OCI-LY3 (cell line): ENCODE results near the gene DENND1A.

Experiments used
- H2AFZ ChIP-seq: fragments of 200-600, 300-600 bp; shearing (Covaris generic); 2 replicates; pipeline ENCODE4 v1.6.0; 2014; ENCODE audit warnings: antibody characterized with exemption, low read depth, low read length
- H3K27ac ChIP-seq: fragments of 200-600, 300-600 bp; sonication (generic); 2 replicates; pipeline ENCODE4 v1.5.1; 2014; ENCODE audit warnings: mild to moderate bottlenecking, low read length, moderate library complexity, mixed read lengths
- H3K27me3 ChIP-seq: fragments of 200-600, 300-600 bp; sonication (generic); 2 replicates; pipeline ENCODE4 v1.6.1; 2014; ENCODE audit warnings: low read depth, low read length, mixed read lengths
- H3K36me3 ChIP-seq: fragments of 200-600, 300-600 bp; sonication (generic); replicated peaks from 2 replicates; pipeline ENCODE3; 2014; ENCODE audit warnings: low read depth, low read length, mixed read lengths
- H3K4me1 ChIP-seq: fragments of 300-600, 200-600 bp; sonication (generic); 2 replicates; pipeline ENCODE4 v1.6.1; 2014; ENCODE audit warnings: low read length, mixed read lengths
- H3K4me2 ChIP-seq: fragments of 200-600, 300-600 bp; sonication (generic); 2 replicates; pipeline ENCODE4 v1.6.1; 2014; ENCODE audit warnings: low read length, mixed read lengths
- H3K4me3 ChIP-seq: fragments of 300-600, 200-600 bp; sonication (generic); 2 replicates; pipeline ENCODE4 v1.5.1; 2014; ENCODE audit warnings: antibody characterized with exemption, mild to moderate bottlenecking, low read length, moderate library complexity
- H3K79me2 ChIP-seq: fragments of 300-600, 200-600 bp; shearing (Covaris generic); 2 replicates; pipeline ENCODE4 v1.6.1; 2014; ENCODE audit warnings: mild to moderate bottlenecking, low read length, mixed read lengths
- H3K9ac ChIP-seq: fragments of 300-600, 200-600 bp; shearing (Covaris generic); 2 replicates; pipeline ENCODE4 v1.6.0; 2014; ENCODE audit warnings: mild to moderate bottlenecking, low read length, moderate library complexity
- H3K9me3 ChIP-seq: fragments of 200-600, 300-600 bp; shearing (Covaris generic); 2 replicates; pipeline ENCODE4 v1.6.1; 2014; ENCODE audit warnings: low read length, mixed read lengths; ENCODE audit not compliant: insufficient read depth
- H4K20me1 ChIP-seq: fragments of 200-600, 300-600 bp; sonication (generic); 2 replicates; pipeline ENCODE4 v1.6.1; 2016; ENCODE audit warnings: low read length, mixed read lengths; ENCODE audit not compliant: insufficient read depth
- CTCF ChIP-seq: fragments of 200-600, 300-600 bp; sonication (generic); IDR thresholded peaks from 2 replicates; pipeline ENCODE4 v1.5.1; 2014; ENCODE audit warnings: antibody characterized with exemption, low read length, low read depth
- EZH2phosphoT487 ChIP-seq: fragments of 200-600 bp; shearing (Covaris generic); IDR thresholded peaks from 2 replicates; pipeline ENCODE4 v1.6.1; 2018; ENCODE audit warnings: antibody characterized with exemption, mixed run types, low read depth

Gene DENND1A

GRCh38 chr9:123616707-123617106, 313.2 kb downstream of the DENND1A start:
- Histone ChIP-seq H3K27ac (no peak overlapping the region), H3K4me3 (no peak overlapping the region), H3K79me2 (no peaks in the 10 kb centered on the region), H2AFZ (no peak overlapping the region), H3K4me1 (peaks cover 9% of the 10 kb centered on the region), H3K4me2 (no peak overlapping the region), H3K27me3 (no peaks in the 10 kb centered on the region), H3K36me3 (peaks cover 6% of the 10 kb centered on the region), H3K9me3 (no peaks in the 10 kb centered on the region), H4K20me1 (0 out of 2 replicates have a peak, but pooled peaks cover 3% of the 10 kb centered on the region), H3K9ac (no peak overlapping the region)
- TF ChIP-seq EZH2phosphoT487 (no peak), CTCF (no peak)

- TF ChIP-seq EZH2phosphoT487 (no peak), CTCF (no peak)
- Histone ChIP-seq H3K4me1 (peaks cover 9% of the 10 kb centered on the region), H3K9ac (no peak overlapping the region), H3K27me3 (no peaks in the 10 kb centered on the region), H3K27ac (no peak overlapping the region), H3K36me3 (peaks cover 6% of the 10 kb centered on the region), H3K9me3 (no peaks in the 10 kb centered on the region), H2AFZ (no peak overlapping the region), H3K79me2 (no peaks in the 10 kb centered on the region), H4K20me1 (peaks cover 8% of the 10 kb centered on the region; the same call in 1 of the 2 replicates), H3K4me3 (no peak overlapping the region), H3K4me2 (no peak overlapping the region)
Measured at GRCh38 chr9:123615381-123615780, 314.5 kb downstream of the DENND1A start.

GRCh38 chr9:123614306-123615263, 315.3 kb downstream of the DENND1A start:
- H3K36me3 ChIP-seq, result peaks cover 6% of the 10 kb centered on the region
- H3K79me2 ChIP-seq, result no peaks in the 10 kb centered on the region
- no peaks in the 10 kb centered on the region for H3K27me3 ChIP-seq
- H3K9ac ChIP-seq, result no peak overlapping the region
- no peak overlapping the region for H3K4me3 ChIP-seq
- H3K4me2 ChIP-seq, result no peak overlapping the region
- H2AFZ ChIP-seq, result no peak overlapping the region
- H3K9me3 ChIP-seq, result no peaks in the 10 kb centered on the region
- peaks cover 9% of the 10 kb centered on the region for H3K4me1 ChIP-seq
- TF ChIP-seq EZH2phosphoT487 (no peak), CTCF (no peak)
- peaks cover 15% of the 10 kb centered on the region; the same call in 1 of the 2 replicates for H4K20me1 ChIP-seq
- H3K27ac ChIP-seq, result no peak overlapping the region

GRCh38 chr9:123611226-123611625, 318.7 kb downstream of the DENND1A start:
- Histone ChIP-seq H3K36me3 (peaks cover 13% of the 10 kb centered on the region), H4K20me1 (peaks cover 25% of the 10 kb centered on the region; the same call in 1 of the 2 replicates), H2AFZ (no peak overlapping the region), H3K9ac (no peak overlapping the region), H3K4me3 (no peak overlapping the region), H3K79me2 (no peaks in the 10 kb centered on the region), H3K9me3 (no peaks in the 10 kb centered on the region), H3K4me2 (no peak overlapping the region), H3K27me3 (no peaks in the 10 kb centered on the region), H3K27ac (no peak overlapping the region), H3K4me1 (peaks cover 26% of the 10 kb centered on the region)
- no peak for TF ChIP-seq CTCF
- no peak for TF ChIP-seq EZH2phosphoT487
